Effector memory CD4-positive, alpha-beta T cell (primary cell): ENCODE data around the gene DNAL1.
"Not testable (repeated sequence)": the region's sequence is repeated elsewhere in the genome, so short reads cannot be mapped to it uniquely, and the experiment has no call there.

ENCODE experiments used
- DNase-seq, 3 donors: peaks; one replicate each; pipeline ENCODE4 v3.0.0-alpha.2; 2020
- H3K27ac ChIP-seq: 2 replicates; pipeline ENCODE4 v1.7.0; 2013; ENCODE audit warnings: mild to moderate bottlenecking, low read length, moderate library complexity; ENCODE audit not compliant: insufficient read depth, poor library complexity, severe bottlenecking
- H3K27me3 ChIP-seq: replicated peaks from 2 replicates; pipeline ENCODE4 v1.7.0; 2013; ENCODE audit warnings: mild to moderate bottlenecking, low read length; ENCODE audit not compliant: insufficient read depth, control insufficient read depth, poor library complexity, severe bottlenecking
- H3K36me3 ChIP-seq: 2 replicates; pipeline ENCODE4 v1.7.0; 2013; ENCODE audit warnings: mild to moderate bottlenecking, low read length, moderate library complexity; ENCODE audit not compliant: control insufficient read depth, insufficient read depth
- H3K4me1 ChIP-seq: 2 replicates; pipeline ENCODE4 v1.7.0; 2013; ENCODE audit warnings: low read length, mild to moderate bottlenecking; ENCODE audit not compliant: control insufficient read depth, insufficient read depth, poor library complexity, severe bottlenecking
- H3K4me3 ChIP-seq: 2 replicates; pipeline ENCODE4 v1.7.0; 2013; ENCODE audit warnings: low read length, low read depth, mild to moderate bottlenecking; ENCODE audit not compliant: insufficient read depth, poor library complexity, severe bottlenecking
- H3K9me3 ChIP-seq: 2 replicates; pipeline ENCODE4 v1.7.0; 2013; ENCODE audit warnings: mild to moderate bottlenecking, low read length, moderate library complexity; ENCODE audit not compliant: control insufficient read depth

Gene DNAL1

DNA sequence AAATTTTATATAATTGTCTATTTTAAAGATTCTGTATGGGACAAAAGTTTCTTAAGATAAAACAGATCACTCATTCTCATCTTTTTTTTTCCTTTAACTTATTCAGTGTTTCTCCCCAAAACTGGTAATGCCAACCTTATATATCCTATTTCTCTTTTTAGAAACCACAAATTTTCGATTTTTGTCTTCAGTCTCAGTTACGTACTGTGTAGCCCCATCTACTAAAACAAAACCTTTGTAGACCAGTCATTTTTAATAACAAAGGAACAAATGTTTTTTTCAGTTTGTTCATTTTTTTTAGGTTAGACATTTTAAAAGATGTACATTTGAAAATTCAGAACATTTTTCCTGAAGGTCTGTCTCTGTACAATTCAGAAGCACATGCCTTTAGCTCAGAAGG is 51.2 kb downstream of the DNAL1 start:
- Histone ChIP-seq H3K4me3 (no peak overlapping the region), H3K27ac (no peak overlapping the region), H3K36me3 (no peaks in the 10 kb centered on the region), H3K4me1 (no peaks in the 10 kb centered on the region), H3K27me3 (no peaks in the 10 kb centered on the region), H3K9me3 (no peaks in the 10 kb centered on the region)
- no peak for DNase-seq

DNA sequence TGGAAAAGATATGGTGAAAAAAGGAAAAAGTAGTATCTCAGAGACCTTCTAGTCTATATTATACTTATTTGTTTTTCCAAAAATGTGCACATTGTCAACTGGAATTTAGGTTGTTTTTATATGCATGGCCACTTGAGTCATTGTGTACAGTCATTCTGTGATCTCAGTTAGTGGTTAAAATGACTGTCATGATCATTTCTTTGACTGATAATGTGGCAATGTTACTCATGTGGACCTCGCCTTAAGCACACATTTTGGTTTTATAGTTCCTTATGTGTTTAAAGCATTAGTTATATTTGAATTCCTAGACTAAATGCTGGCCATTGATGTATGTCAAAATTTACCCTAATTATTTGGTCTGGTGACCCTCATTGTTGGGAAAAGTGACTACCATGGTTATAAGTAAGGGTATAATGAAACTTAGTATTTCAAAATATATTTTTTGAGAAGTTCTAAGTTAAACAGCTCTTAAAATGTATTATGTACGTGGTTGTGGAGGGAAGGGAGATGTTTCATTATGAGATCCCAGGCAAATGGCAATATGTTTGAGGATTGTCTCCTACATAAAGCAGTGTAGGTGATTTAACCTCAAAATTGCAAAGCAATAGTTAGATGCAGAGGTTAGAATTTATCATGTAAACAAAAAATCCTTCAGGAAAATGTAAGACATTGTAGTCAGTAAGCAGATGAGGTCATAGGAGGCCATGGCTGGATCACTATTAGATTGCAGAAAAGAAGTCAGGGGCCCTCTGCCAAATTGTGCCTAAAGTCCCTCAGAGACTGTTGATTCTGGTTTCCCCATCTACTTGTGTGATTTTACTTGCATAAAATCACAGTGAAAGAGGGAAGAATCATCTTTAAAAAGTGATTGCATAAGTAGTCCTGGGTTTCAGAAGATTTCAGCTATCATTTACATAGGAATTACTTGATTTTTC is 51.9 kb downstream of the DNAL1 start:
- Histone ChIP-seq H3K4me3 (no peak overlapping the region), H3K36me3 (no peaks in the 10 kb centered on the region), H3K27ac (no peak overlapping the region), H3K27me3 (no peaks in the 10 kb centered on the region), H3K4me1 (no peaks in the 10 kb centered on the region), H3K9me3 (no peaks in the 10 kb centered on the region)
- DNase-seq, result no peak

GRCh38 chr14:73700325-73700724 is 55.5 kb downstream of the DNAL1 start:
- Histone ChIP-seq H3K27ac (no peak overlapping the region), H3K4me3 (no peak overlapping the region), H3K27me3 (no peaks in the 10 kb centered on the region), H3K9me3 (no peaks in the 10 kb centered on the region), H3K4me1 (no peaks in the 10 kb centered on the region), H3K36me3 (no peaks in the 10 kb centered on the region)
- DNase-seq, result no peak

DNA sequence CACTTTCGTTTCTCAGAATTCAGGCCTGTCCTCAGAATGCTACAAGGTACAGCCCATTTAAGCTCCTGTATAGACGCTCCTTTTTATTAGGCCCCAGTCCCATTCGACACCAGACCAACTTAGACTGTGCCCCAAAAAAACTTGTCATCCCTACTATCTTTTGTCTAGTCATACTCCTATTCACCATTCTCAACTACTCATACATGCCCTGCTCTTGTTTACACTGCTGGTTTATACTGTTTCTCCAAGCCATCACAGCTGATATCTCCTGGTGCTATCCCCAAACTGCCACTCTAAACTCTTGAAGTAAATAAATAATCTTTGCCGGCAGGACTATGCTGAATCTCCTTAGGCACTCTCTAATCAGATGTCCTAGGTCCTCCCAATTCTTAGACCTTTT is 63.3 kb downstream of the DNAL1 start:
- DNase-seq, H3K4me3 ChIP-seq, H3K9me3 ChIP-seq, H3K27ac ChIP-seq, H3K4me1 ChIP-seq, H3K36me3 ChIP-seq, H3K27me3 ChIP-seq: not testable (repeated sequence)

DNA sequence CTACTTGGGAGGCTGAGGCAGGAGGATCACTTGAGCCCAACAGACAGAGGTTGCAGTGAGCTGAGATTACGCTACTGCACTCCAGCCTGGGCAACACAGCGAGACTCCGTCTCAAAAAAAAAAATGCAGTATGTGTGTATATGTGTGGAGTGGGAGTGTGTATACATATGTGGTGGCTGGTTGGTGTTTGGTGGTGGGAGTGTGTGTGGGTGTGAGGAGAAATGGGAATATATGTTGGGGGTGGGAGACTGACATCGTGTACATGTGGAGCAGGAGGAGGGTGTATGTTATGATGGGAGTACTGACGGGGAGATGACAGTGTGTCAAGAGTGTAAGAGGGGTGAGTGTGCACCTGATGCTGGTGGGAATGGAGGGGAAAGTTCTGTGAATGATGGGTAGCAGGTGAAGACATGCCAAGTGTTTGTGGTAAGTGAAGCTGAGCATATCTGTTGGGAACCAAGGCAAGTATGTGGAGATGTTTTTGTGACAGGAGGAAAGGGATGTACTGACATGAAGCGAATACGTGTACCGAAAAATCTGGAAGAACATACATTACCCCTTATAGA is 65.2 kb downstream of the DNAL1 start:
- DNase-seq, result no peak
- Histone ChIP-seq H3K4me3 (no peak overlapping the region), H3K36me3 (no peaks in the 10 kb centered on the region)

DNA sequence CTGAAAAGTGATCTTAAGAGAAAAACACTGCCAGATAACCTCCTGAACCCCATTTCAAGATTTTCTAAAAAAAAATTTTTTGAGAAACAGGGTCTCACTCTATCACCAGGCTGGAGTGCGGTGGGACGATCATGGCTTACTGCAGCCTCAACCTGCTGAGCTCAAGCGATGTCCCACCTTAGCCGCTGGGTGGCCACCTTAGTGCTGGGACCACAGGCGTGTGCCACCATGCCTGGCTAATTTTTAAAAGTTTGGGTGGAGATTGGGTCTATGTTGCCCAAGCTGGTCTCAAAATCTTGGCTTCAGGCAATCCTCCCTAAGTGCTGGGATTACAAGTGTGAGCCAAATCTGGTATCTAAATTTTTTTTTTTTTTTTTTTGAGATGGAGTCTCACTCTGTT is 66.0 kb downstream of the DNAL1 start:
- no peaks in the 10 kb centered on the region for H3K27me3 ChIP-seq
- no peak for DNase-seq
- peaks cover 2% of the 10 kb centered on the region for H3K36me3 ChIP-seq
- no peaks in the 10 kb centered on the region for H3K4me1 ChIP-seq
- H3K4me3 ChIP-seq, result no peak overlapping the region
- no peaks in the 10 kb centered on the region for H3K9me3 ChIP-seq
- H3K27ac ChIP-seq, result no peak overlapping the region

More for the DNA sequence above, 65.2 kb downstream of the DNAL1 start:
- H3K27me3 ChIP-seq, result no peaks in the 10 kb centered on the region
- H3K9me3 ChIP-seq, result no peaks in the 10 kb centered on the region
- no peaks in the 10 kb centered on the region for H3K4me1 ChIP-seq
- H3K27ac ChIP-seq, result no peak overlapping the region

GRCh38 chr14:73712071-73712506 is 67.3 kb downstream of the DNAL1 start:
- no peak for DNase-seq
- Histone ChIP-seq H3K36me3 (peaks cover 10% of the 10 kb centered on the region), H3K27ac (peak overlapping the region; percentile 87), H3K9me3 (no peaks in the 10 kb centered on the region), H3K4me1 (no peaks in the 10 kb centered on the region), H3K27me3 (no peaks in the 10 kb centered on the region), H3K4me3 (peak overlapping the region; percentile 77)

- no peak for DNase-seq
- no peaks in the 10 kb centered on the region for H3K9me3 ChIP-seq
- H3K4me1 ChIP-seq, result no peaks in the 10 kb centered on the region
- peak overlapping the region; percentile 77 for H3K4me3 ChIP-seq
- peak overlapping the region; percentile 87 for H3K27ac ChIP-seq
- peaks cover 15% of the 10 kb centered on the region for H3K36me3 ChIP-seq
- no peaks in the 10 kb centered on the region for H3K27me3 ChIP-seq
These were observed 67.9 kb downstream of the DNAL1 start for GRCh38 chr14:73712540-73713180.

DNA sequence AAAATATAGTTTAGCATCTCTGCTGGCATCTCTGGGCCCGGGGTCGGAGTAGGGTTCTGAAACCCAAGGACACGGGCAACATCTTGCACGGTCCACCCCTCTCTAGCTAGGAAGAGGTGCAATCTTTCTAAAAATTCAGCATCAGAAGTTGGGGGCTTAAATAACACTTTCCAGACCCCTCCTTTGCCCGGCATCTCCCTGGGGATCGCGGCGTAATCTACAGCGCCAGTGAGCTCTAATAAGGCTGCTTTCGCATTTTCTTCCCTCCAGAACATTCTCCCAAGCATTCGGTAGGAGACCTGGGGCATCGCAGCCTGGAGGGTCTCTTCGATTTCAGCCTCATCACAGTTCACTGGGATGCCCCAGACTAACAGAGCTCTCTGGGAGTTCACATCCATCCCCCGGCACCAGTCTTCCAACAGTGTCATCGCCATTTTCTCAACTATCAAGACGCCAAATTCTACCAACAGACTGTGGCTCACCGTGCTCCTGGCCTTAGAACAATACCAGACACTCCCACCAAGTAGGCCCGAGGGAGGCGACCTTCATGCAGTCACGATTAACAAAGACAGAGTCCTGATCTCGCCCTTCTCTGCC is 68.5 kb downstream of the DNAL1 start:
- peaks cover 21% of the 10 kb centered on the region for H3K36me3 ChIP-seq
- peak overlapping the region; percentile 77 for H3K4me3 ChIP-seq
- no peaks in the 10 kb centered on the region for H3K27me3 ChIP-seq
- H3K4me1 ChIP-seq, result no peaks in the 10 kb centered on the region
- H3K9me3 ChIP-seq, result no peaks in the 10 kb centered on the region
- DNase-seq, result no peak
- peak overlapping the region; percentile 87 for H3K27ac ChIP-seq
